IPS-11a (cell line): ENCODE measurements around the gene PLEKHD1.

Experiments
- H3K4me3 ChIP-seq: one replicate; pipeline ENCODE4 v1.5.1; 2013; ENCODE audit warnings: low read depth, low read length, control low read depth

Gene PLEKHD1

GRCh38 chr14:69574263-69574953 is 89.9 kb downstream of the PLEKHD1 start, which contains the start of gene CCDC177:
TSS of gene CCDC177 (minus strand) at chr14:69574871. CDS start at chr14:69573622, 1,249 bp downstream.
- H3K4me3 ChIP-seq = peak within 1 kb of the TSS; percentile 37

- no peak overlapping the region for H3K4me3 ChIP-seq
Measured at GRCh38 chr14:69574954-69575295, 90.4 kb downstream of the PLEKHD1 start.

GRCh38 chr14:69579476-69579875 is 94.9 kb downstream of the PLEKHD1 start:
- H3K4me3 ChIP-seq = no peak overlapping the region

- no peak overlapping the region for H3K4me3 ChIP-seq
Measured at GRCh38 chr14:69580009-69580577, 95.6 kb downstream of the PLEKHD1 start.
